A549 (cell line): ENCODE results near the gene MRPL46.

Experiments used
- JUN ChIP-seq, 2 experiments: fragments of >200 bp; sonication (Bioruptor Twin); formaldehyde crosslinking; IDR thresholded peaks; 2 replicates in 1 of 2; 3 replicates in 1 of 2; pipeline ENCODE4 v1.6.1; 2016 to 2017
- NFE2L2 ChIP-seq: fragments of 150-350 bp; conservative IDR thresholded peaks from 2 replicates; pipeline ENCODE4 v1.6.1; 2014; ENCODE audit warnings: low read length
- NPAS2 ChIP-seq: fragments of 250-450 bp; sonication (Bioruptor Pico); IDR thresholded peaks from 2 replicates; pipeline ENCODE4 v1.8.0; 2022; ENCODE audit warnings: mild to moderate bottlenecking, moderate library complexity, borderline replicate concordance
- NR3C1 ChIP-seq: fragments of >200 bp; sonication (Bioruptor Twin); formaldehyde crosslinking; IDR thresholded peaks from 3 replicates; pipeline ENCODE4 v1.6.1; 2017
- POLR2A ChIP-seq: IDR thresholded peaks from 2 replicates; pipeline ENCODE4 v1.6.1; 2012; ENCODE audit warnings: mild to moderate bottlenecking, low read length
- TF ChIP-seq, protein P1 (sequence below): fragments of >200 bp; sonication (Bioruptor Twin); formaldehyde crosslinking; IDR thresholded peaks from 3 replicates; pipeline ENCODE4 v1.5.1; 2016
- TF ChIP-seq, protein P2 (sequence below): fragments of 450-650 bp; IDR thresholded peaks from 2 replicates; pipeline ENCODE4 v1.6.1; 2014; ENCODE audit warnings: antibody characterized with exemption
- TF ChIP-seq, protein P3 (sequence below): IDR thresholded peaks from 2 replicates; pipeline ENCODE4 v1.6.1; 2012

DNA sequence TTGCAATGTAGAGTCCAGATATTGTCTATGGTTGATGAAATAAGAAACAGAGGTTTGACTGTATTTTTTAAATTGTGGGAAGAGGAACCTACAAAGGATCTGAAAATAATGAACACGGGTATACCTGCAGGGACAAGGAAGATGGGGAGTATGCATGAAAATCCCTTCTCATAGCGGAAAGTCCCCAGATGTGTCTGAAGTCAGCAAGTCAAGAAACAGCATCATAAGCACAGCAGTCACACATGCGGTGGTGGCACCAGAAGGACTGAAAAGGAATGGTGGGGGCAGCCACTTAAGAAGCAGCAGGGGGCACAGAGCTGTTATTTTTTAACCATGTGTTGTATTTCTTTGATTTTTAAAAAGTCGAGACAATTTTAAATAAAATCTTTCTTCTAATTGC, 5.0 kb upstream of the MRPL46 start:
- no peak for TF ChIP-seq POLR2A
- TF ChIP-seq, protein P1, sequence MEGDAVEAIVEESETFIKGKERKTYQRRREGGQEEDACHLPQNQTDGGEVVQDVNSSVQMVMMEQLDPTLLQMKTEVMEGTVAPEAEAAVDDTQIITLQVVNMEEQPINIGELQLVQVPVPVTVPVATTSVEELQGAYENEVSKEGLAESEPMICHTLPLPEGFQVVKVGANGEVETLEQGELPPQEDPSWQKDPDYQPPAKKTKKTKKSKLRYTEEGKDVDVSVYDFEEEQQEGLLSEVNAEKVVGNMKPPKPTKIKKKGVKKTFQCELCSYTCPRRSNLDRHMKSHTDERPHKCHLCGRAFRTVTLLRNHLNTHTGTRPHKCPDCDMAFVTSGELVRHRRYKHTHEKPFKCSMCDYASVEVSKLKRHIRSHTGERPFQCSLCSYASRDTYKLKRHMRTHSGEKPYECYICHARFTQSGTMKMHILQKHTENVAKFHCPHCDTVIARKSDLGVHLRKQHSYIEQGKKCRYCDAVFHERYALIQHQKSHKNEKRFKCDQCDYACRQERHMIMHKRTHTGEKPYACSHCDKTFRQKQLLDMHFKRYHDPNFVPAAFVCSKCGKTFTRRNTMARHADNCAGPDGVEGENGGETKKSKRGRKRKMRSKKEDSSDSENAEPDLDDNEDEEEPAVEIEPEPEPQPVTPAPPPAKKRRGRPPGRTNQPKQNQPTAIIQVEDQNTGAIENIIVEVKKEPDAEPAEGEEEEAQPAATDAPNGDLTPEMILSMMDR, result no peak
- TF ChIP-seq NFE2L2, result no peak
- TF ChIP-seq, protein P2, sequence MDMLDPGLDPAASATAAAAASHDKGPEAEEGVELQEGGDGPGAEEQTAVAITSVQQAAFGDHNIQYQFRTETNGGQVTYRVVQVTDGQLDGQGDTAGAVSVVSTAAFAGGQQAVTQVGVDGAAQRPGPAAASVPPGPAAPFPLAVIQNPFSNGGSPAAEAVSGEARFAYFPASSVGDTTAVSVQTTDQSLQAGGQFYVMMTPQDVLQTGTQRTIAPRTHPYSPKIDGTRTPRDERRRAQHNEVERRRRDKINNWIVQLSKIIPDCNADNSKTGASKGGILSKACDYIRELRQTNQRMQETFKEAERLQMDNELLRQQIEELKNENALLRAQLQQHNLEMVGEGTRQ, result no peak
- TF ChIP-seq NPAS2 (CRISPR knock-in tag), result no peak
- TF ChIP-seq NR3C1, result no peak
- TF ChIP-seq, protein P3, sequence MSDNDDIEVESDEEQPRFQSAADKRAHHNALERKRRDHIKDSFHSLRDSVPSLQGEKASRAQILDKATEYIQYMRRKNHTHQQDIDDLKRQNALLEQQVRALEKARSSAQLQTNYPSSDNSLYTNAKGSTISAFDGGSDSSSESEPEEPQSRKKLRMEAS, result no peak
- no peak for TF ChIP-seq JUN (IDR thresholded peaks at IDR 0.05)
